OCI-LY3 (cell line): ENCODE results near the gene CA11.

Experiments used
- CTCF ChIP-seq: fragments of 200-600, 300-600 bp; sonication (generic); IDR thresholded peaks from 2 replicates; pipeline ENCODE4 v1.5.1; 2014; ENCODE audit warnings: antibody characterized with exemption, low read length, low read depth
- EZH2phosphoT487 ChIP-seq: fragments of 200-600 bp; shearing (Covaris generic); IDR thresholded peaks from 2 replicates; pipeline ENCODE4 v1.6.1; 2018; ENCODE audit warnings: antibody characterized with exemption, mixed run types, low read depth

- TF ChIP-seq CTCF (no peak), EZH2phosphoT487 (no peak)
Measured at GRCh38 chr19:48638831-48639381, 7.1 kb downstream of the CA11 start.
